Muscle layer of colon (tissue), 2 donors: ENCODE results near the gene FSIP1.

ENCODE experiments used
- H3K27ac ChIP-seq: one replicate; pipeline ENCODE4 v1.7.0; 2013; ENCODE audit warnings: low read depth, mild to moderate bottlenecking, low read length, moderate library complexity
- H3K27me3 ChIP-seq, 2 donors: one replicate each; pipeline ENCODE4 v1.7.0; 2013; ENCODE audit warnings: low read length in 2 of 2, mild to moderate bottlenecking in 2 of 2; ENCODE audit not compliant: insufficient read depth in 2 of 2, control insufficient read depth in 1 of 2
- H3K36me3 ChIP-seq: one replicate; pipeline ENCODE4 v1.7.0; 2013; ENCODE audit warnings: mild to moderate bottlenecking, low read length; ENCODE audit not compliant: insufficient read depth
- H3K4me1 ChIP-seq: one replicate; pipeline ENCODE4 v1.7.0; 2013; ENCODE audit warnings: mild to moderate bottlenecking, low read length; ENCODE audit not compliant: insufficient read depth
- H3K4me3 ChIP-seq, 2 donors: one replicate each; pipeline ENCODE4 v1.7.0; 2013; ENCODE audit warnings: low read length in 2 of 2, low read depth in 1 of 2, mild to moderate bottlenecking in 1 of 2, moderate library complexity in 1 of 2
- H3K9ac ChIP-seq: one replicate; pipeline ENCODE4 v1.7.0; 2013; ENCODE audit warnings: low read length
- H3K9me3 ChIP-seq: one replicate; pipeline ENCODE4 v1.7.0; 2013; ENCODE audit warnings: mild to moderate bottlenecking, low read length
- donor health status: abdominal sarcoma.
- donor health status: Adenocarcinoma of cecum.

The FSIP1 gene

DNA sequence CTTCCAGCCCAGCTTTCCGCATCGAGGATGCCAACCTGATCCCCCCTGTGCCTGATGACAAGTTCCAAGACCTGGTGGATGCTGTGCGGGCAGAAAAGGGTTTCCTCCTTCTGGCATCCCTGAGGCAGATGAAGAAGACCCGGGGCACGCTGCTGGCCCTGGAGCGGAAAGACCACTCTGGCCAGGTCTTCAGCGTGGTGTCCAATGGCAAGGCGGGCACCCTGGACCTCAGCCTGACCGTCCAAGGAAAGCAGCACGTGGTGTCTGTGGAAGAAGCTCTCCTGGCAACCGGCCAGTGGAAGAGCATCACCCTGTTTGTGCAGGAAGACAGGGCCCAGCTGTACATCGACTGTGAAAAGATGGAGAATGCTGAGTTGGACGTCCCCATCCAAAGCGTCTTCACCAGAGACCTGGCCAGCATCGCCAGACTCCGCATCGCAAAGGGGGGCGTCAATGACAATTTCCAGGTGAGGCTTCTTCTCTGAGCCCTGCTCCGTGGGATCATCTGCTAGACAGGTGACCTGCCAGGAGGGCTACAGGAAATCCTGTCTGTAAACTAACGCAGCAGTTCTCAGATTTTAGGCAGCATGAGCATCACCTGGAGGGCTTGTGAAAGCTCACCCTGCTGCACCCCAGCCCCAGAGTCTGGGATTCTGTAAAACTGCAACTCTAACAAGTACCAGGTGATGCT, 200.2 kb downstream of the FSIP1 start:
- Histone ChIP-seq H3K36me3 (peaks cover 53% of the 10 kb centered on the region), H3K9me3 (no peaks in the 10 kb centered on the region), H3K27me3 (no peaks in the 10 kb centered on the region), H3K4me3 (peak overlapping the region; percentile 63 to 66), H3K9ac (peak overlapping the region; percentile 41), H3K27ac (peak overlapping the region; percentile 67), H3K4me1 (peaks cover 61% of the 10 kb centered on the region)

DNA sequence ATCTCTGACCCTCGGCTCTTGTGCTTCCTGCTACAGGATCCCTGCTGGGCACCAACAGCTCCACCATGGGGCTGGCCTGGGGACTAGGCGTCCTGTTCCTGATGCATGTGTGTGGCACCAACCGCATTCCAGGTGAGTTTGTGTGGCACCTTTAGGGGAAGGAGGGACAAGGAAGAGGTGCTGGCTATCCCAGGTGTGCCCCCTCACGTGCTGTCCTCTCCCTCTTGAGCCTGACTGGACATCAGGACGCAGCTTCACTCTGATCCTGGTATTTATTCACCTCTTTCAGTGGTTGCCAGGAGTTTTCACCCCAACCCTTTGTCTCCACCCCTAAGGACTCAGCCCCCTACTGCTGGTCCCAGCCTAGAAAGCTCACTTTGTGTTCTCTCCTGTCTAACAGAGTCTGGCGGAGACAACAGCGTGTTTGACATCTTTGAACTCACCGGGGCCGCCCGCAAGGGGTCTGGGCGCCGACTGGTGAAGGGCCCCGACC, 200.8 kb downstream of the FSIP1 start:
- peaks cover 47% of the 10 kb centered on the region for H3K36me3 ChIP-seq
- H3K9ac ChIP-seq, result peak overlapping the region; percentile 41
- H3K4me1 ChIP-seq, result peaks cover 55% of the 10 kb centered on the region
- no peaks in the 10 kb centered on the region for H3K27me3 ChIP-seq
- H3K27ac ChIP-seq, result peak overlapping the region; percentile 67
- H3K9me3 ChIP-seq, result no peaks in the 10 kb centered on the region
- peak overlapping the region; percentile 63 to 66 for H3K4me3 ChIP-seq

- Histone ChIP-seq H3K4me3 (peak overlapping the region; percentile 63 to 66), H3K4me1 (peaks cover 50% of the 10 kb centered on the region), H3K36me3 (peaks cover 42% of the 10 kb centered on the region), H3K27ac (peak overlapping the region; percentile 67), H3K9me3 (no peaks in the 10 kb centered on the region), H3K27me3 (no peaks in the 10 kb centered on the region), H3K9ac (peak overlapping the region; percentile 41)
These were observed 201.3 kb downstream of the FSIP1 start for GRCh38 chr15:39581242-39581792.

DNA sequence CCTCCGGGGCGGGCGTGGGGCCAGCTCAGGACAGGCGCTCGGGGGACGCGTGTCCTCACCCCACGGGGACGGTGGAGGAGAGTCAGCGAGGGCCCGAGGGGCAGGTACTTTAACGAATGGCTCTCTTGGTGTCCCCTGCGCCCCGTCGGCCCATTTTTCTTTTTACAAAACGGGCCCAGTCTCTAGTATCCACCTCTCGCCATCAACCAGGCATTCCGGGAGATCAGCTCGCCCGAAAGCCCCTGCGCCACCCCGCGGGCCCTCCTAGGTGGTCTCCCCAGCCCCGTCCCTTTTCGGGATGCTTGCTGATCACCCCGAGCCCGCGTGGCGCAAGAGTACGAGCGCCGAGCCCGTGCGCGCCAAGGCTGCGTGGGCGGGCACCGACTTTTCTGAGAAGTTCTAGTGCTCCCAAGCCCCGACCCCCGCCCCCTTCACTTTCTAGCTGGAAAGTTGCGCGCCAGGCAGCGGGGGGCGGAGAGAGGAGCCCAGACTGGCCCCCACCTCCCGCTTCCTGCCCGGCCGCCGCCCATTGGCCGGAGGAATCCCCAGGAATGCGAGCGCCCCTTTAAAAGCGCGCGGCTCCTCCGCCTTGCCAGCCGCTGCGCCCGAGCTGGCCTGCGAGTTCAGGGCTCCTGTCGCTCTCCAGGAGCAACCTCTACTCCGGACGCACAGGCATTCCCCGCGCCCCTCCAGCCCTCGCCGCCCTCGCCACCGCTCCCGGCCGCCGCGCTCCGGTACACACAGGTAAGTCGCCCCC, 202.0 kb downstream of the FSIP1 start, which contains the start of gene THBS1:
Gene THBS1 (plus strand): TSS at position 595 of the 757 bp plus-strand sequence. CDS start 779 bp downstream, outside the sequence.
- H3K4me3 ChIP-seq, result peak within 1 kb of the TSS; percentile 63 to 66
- H3K27me3 ChIP-seq, result no peaks in the 10 kb centered on the region
- H3K4me1 ChIP-seq, result peaks cover 44% of the 10 kb centered on the region
- H3K36me3 ChIP-seq, result peaks cover 35% of the 10 kb centered on the region
- peak within 1 kb of the TSS; percentile 41 for H3K9ac ChIP-seq
- peak within 1 kb of the TSS; percentile 67 for H3K27ac ChIP-seq
- H3K9me3 ChIP-seq, result no peaks in the 10 kb centered on the region

DNA sequence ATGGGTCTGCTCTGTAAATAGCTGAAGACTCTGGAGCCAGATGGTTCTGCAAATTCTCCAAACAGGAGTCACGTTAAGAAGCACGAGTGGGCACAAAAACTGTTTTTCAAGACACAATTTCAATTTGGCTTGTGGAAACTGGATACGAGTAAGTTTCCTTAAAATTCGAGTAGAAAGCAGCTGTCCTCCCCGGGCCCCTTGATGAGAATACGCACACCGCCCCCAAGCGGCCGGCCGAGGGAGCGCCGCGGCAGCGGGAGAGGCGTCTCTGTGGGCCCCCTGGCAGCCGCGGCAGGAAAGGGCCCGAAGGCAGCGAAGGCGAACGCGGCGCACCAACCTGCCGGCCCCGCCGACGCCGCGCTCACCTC, 202.5 kb downstream of the FSIP1 start:
- Histone ChIP-seq H3K27me3 (no peaks in the 10 kb centered on the region), H3K9ac (no peak overlapping the region)

GRCh38 chr15:39579487-39580116, 203.0 kb downstream of the FSIP1 start:
- peaks cover 25% of the 10 kb centered on the region for H3K36me3 ChIP-seq
- H3K27me3 ChIP-seq, result no peaks in the 10 kb centered on the region
- peaks cover 33% of the 10 kb centered on the region for H3K4me1 ChIP-seq
- H3K9me3 ChIP-seq, result no peaks in the 10 kb centered on the region
- peak overlapping the region; percentile 63 to 66 for H3K4me3 ChIP-seq
- peak overlapping the region; percentile 67 for H3K27ac ChIP-seq
- peak overlapping the region; percentile 27 for H3K9ac ChIP-seq

More for the DNA sequence above, 202.5 kb downstream of the FSIP1 start:
- Histone ChIP-seq H3K4me3 (peak overlapping the region; percentile 63 to 66), H3K4me1 (peaks cover 38% of the 10 kb centered on the region), H3K36me3 (peaks cover 30% of the 10 kb centered on the region), H3K9me3 (no peaks in the 10 kb centered on the region), H3K27ac (peak overlapping the region; percentile 67)

DNA sequence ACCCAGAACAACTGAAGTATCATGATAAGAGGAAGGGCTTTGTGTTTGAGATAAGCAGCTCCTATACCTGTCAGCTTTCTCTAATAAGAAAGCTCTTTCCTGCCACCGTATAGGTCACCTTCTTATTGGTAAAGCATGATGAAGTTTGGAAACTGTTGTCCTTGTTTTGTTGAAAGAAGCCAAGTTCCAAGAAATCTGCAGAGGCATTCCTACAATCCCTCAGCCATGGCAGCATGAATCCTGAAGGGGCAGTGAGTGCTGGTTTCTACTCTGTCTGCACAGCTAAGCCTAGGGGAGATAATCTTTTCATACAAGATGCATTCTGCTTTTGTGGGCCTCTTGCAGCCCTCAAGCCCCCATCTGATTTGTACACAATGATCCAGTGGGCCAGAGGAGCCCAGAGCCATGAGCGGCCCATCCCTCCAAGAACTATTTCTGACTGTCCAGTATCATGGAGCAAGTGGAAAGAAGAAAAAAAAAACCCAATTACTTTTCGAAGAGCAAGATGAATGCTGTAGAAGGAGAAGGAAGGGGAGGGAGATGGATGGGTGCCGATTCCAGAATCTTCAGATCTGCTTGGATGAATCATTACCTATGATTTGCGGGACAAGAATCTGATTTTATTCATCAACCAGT, 203.7 kb downstream of the FSIP1 start:
- Histone ChIP-seq H3K9ac (peak overlapping the region; percentile 27), H3K4me1 (peaks cover 29% of the 10 kb centered on the region), H3K27ac (peak overlapping the region; percentile 67), H3K36me3 (peaks cover 18% of the 10 kb centered on the region), H3K27me3 (no peaks in the 10 kb centered on the region), H3K4me3 (peak overlapping the region in 1 of 2 donors; percentile 63), H3K9me3 (no peaks in the 10 kb centered on the region)

GRCh38 chr15:39575180-39575579, 207.5 kb downstream of the FSIP1 start:
- peaks cover 26% of the 10 kb centered on the region for H3K4me1 ChIP-seq
- no peaks in the 10 kb centered on the region for H3K9me3 ChIP-seq
- no peak overlapping the region for H3K27ac ChIP-seq
- no peaks in the 10 kb centered on the region for H3K36me3 ChIP-seq
- H3K4me3 ChIP-seq, result no peak overlapping the region
- no peak overlapping the region for H3K9ac ChIP-seq
- no peaks in the 10 kb centered on the region for H3K27me3 ChIP-seq

- Histone ChIP-seq H3K9ac (no peak overlapping the region), H3K4me1 (peaks cover 26% of the 10 kb centered on the region), H3K36me3 (no peaks in the 10 kb centered on the region), H3K27me3 (no peaks in the 10 kb centered on the region), H3K27ac (no peak overlapping the region), H3K9me3 (no peaks in the 10 kb centered on the region), H3K4me3 (no peak overlapping the region)
These were observed 208.2 kb downstream of the FSIP1 start for GRCh38 chr15:39574427-39574826.

DNA sequence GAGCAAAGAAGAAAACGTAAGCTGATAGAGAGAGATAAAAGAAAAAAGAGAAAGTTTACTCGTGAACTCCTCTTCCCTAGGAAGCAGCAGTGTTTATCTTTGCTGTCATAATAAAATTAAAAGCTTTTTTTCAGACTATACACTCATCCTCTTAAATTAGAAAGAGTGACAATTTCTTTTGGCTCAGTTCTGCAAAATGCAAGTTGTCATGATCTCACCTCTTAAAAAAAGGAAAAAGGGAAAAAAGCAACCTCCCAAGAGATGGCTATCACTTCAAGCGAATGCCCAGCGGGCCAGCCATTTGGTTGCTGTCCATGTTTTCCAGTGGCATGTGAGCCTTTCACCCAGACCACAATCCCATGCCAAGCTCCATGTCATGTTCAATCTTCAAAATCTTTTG, 208.8 kb downstream of the FSIP1 start:
- Histone ChIP-seq H3K9ac (no peak overlapping the region), H3K27ac (peak overlapping the region; percentile 48), H3K27me3 (no peaks in the 10 kb centered on the region), H3K4me3 (no peak overlapping the region), H3K9me3 (no peaks in the 10 kb centered on the region), H3K36me3 (no peaks in the 10 kb centered on the region), H3K4me1 (peaks cover 20% of the 10 kb centered on the region)
